GM12878 (cell line): ENCODE measurements around the gene ERCC5. TPM values are rescaled to one million over a fixed set of nuclear protein-coding genes. Genes with fewer than 3 reads are reported as not detected.

Experiments used
- BCL11A ChIP-seq: IDR thresholded peaks from 2 replicates; pipeline ENCODE4 v1.6.1; 2011; ENCODE audit warnings: low read depth, low read length
- BCL3 ChIP-seq: IDR thresholded peaks from 2 replicates; pipeline ENCODE4 v1.6.1; 2011; ENCODE audit warnings: borderline replicate concordance, low read depth, mild to moderate bottlenecking, moderate library complexity, low read length; ENCODE audit not compliant: insufficient read depth, poor library complexity, severe bottlenecking
- HSF1 ChIP-seq: fragments of 150-350 bp; IDR thresholded peaks from 2 replicates; pipeline ENCODE4 v1.6.1; 2014; ENCODE audit warnings: mild to moderate bottlenecking, low read depth, low read length
- IKZF1 ChIP-seq: fragments of 450-650 bp; conservative IDR thresholded peaks from 2 replicates; pipeline ENCODE4 v1.6.1; 2017; ENCODE audit warnings: antibody characterized with exemption, mild to moderate bottlenecking
- MLLT1 ChIP-seq: fragments of 450-650 bp; IDR thresholded peaks from 2 replicates; pipeline ENCODE4 v1.6.1; 2016; ENCODE audit warnings: mild to moderate bottlenecking
- POU2F2 ChIP-seq: IDR thresholded peaks from 3 replicates; pipeline ENCODE4 v1.6.1; 2011; ENCODE audit warnings: low read depth, mild to moderate bottlenecking, low read length, borderline replicate concordance
- SMAD5 ChIP-seq: IDR thresholded peaks from 2 replicates; pipeline ENCODE4 v1.6.1; 2016; ENCODE audit warnings: antibody characterized with exemption, low read depth
- polyA plus RNA-seq, 11 experiments: library from polyadenylated mRNA; depleted of rRNA in 4 of 11; unstranded in 6 of 11; stranded (reverse) in 5 of 11; fragments of >200 nt; fragmentation: Nextera tagmentation in 4 of 11; fragmentation: Illumina TruSeq in 1 of 11; extraction: Ambion mirVana in 4 of 11; extraction: Trizol in 1 of 11; gene quantifications; 1 replicate in 1 of 11; 2 replicates in 10 of 11; pipeline versions ENCODE4 v1.2.1 to v1.2.3, GENCODE V29; 2011 to 2016; ENCODE audit warnings: inconsistent platforms in 2 of 11, missing spikeins in 2 of 11, low read depth in 1 of 11
- total RNA-seq, 4 experiments: library from RNA; depleted of rRNA in 3 of 4; stranded (reverse); fragments of >200 nt in 3 of 4; fragmentation: Illumina TruSeq in 1 of 4; extraction: Trizol in 1 of 4; gene quantifications; 2 replicates each; pipeline versions ENCODE4 v1.2.1 to v1.2.3, GENCODE V29; 2013 to 2021

The ERCC5 gene
- total and polyA plus RNA-seq, 10 of the 15 experiments (the other 5 are each of a cell fraction or from before 2014, with no cell fraction given) = 11.7 to 59.2 (median 41.6) TPM

DNA sequence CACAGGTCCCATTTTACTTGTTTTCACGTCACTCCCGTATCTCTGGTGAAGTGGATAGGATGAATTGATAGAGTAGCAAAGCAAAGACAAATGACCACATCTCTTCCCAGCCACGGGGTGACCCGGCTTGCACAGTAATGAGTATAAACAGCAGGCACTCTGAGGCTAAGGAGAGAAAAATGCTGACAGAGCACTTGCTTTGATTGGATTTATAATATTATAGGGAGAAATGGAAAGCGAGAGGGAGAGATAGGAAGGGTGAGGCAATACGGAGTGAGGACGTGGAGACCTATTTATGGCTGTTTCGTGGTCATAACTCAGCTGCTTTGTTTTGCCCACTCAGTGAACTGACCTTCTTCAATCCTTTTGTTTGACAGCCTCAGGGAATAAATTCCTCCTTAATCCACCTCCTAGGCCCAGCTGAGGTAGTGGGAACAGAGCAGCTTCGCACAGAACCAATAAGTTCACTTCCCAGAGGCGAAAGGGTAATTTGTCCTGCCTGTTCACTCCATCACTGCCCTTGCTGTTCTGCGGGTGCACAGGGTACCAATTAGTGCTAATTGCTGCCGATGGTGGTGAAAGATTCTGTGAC lies 68.6 kb downstream of the ERCC5 start (continued):
- TF ChIP-seq MLLT1 (no peak), HSF1 (no peak), BCL3 (no peak), POU2F2 (no peak), BCL11A (no peak), SMAD5 (no peak), IKZF1 (no peak)
- TF ChIP-seq, all 136 proteins: peak for 0
